IPS-18c (cell line): ENCODE data around the gene ZNF177.
"Not testable (repeated sequence)": the region's sequence is repeated elsewhere in the genome, so short reads cannot be mapped to it uniquely, and the experiment has no call there.

ENCODE experiments used
- H3K4me3 ChIP-seq: 2 replicates; pipeline ENCODE4 v1.7.0; 2013; ENCODE audit warnings: low read depth, mild to moderate bottlenecking, low read length, moderate library complexity; ENCODE audit not compliant: insufficient read depth
- H3K9me3 ChIP-seq: one replicate; pipeline ENCODE4 v1.6.1; 2013; ENCODE audit warnings: mild to moderate bottlenecking, low read length, moderate library complexity; ENCODE audit not compliant: control insufficient read depth, insufficient read depth

The ZNF177 gene

GRCh38 chr19:9362905-9363304 lies at the start of gene ZNF177:
TSS of gene ZNF177 (plus strand) at chr19:9363013. CDS start at chr19:9378312, 15,299 bp downstream.
- no peak within 1 kb of the TSS for H3K4me3 ChIP-seq
- peaks cover 15% of the 10 kb centered on the region for H3K9me3 ChIP-seq

GRCh38 chr19:9313756-9314155 lies 49.1 kb upstream of the ZNF177 start:
- Histone ChIP-seq H3K4me3 (no peak overlapping the region), H3K9me3 (peaks cover 12% of the 10 kb centered on the region)

GRCh38 chr19:9321338-9321737 lies 41.5 kb upstream of the ZNF177 start:
- H3K9me3 ChIP-seq, result peaks cover 13% of the 10 kb centered on the region
- no peak overlapping the region for H3K4me3 ChIP-seq

GRCh38 chr19:9321756-9322155 lies 41.1 kb upstream of the ZNF177 start:
- H3K9me3 ChIP-seq, result peaks cover 13% of the 10 kb centered on the region
- not testable (repeated sequence) for H3K4me3 ChIP-seq

GRCh38 chr19:9322201-9322600 lies 40.6 kb upstream of the ZNF177 start:
- not testable (repeated sequence) for H3K4me3 ChIP-seq
- H3K9me3 ChIP-seq, result peaks cover 13% of the 10 kb centered on the region

- no peak overlapping the region for H3K4me3 ChIP-seq
- H3K9me3 ChIP-seq, result peaks cover 15% of the 10 kb centered on the region
Observed at GRCh38 chr19:9323557-9323918, 39.3 kb upstream of the ZNF177 start.

- Histone ChIP-seq H3K4me3 (no peak within 1 kb of the TSS), H3K9me3 (peaks cover 16% of the 10 kb centered on the region)
Observed at GRCh38 chr19:9323919-9324583, 38.8 kb upstream of the ZNF177 start, which contains the start of gene ZNF559. TSS of gene ZNF559 (plus strand) at chr19:9324179. CDS start at chr19:9338550, 14,371 bp downstream.

GRCh38 chr19:9324584-9324962 lies 38.2 kb upstream of the ZNF177 start:
- peaks cover 16% of the 10 kb centered on the region for H3K9me3 ChIP-seq

GRCh38 chr19:9329999-9330398 lies 32.8 kb upstream of the ZNF177 start:
- no peak overlapping the region for H3K4me3 ChIP-seq
- H3K9me3 ChIP-seq, result peaks cover 10% of the 10 kb centered on the region

More at GRCh38 chr19:9324584-9324962, 38.2 kb upstream of the ZNF177 start:
- no peak overlapping the region for H3K4me3 ChIP-seq

GRCh38 chr19:9342610-9343304 lies 20.1 kb upstream of the ZNF177 start:
- no peak overlapping the region; the same call in 1 of the 2 replicates for H3K4me3 ChIP-seq
- H3K9me3 ChIP-seq, result peaks cover 17% of the 10 kb centered on the region

- H3K9me3 ChIP-seq, result peaks cover 6% of the 10 kb centered on the region
- H3K4me3 ChIP-seq, result no peak overlapping the region
Observed at GRCh38 chr19:9345005-9345404, 17.8 kb upstream of the ZNF177 start.

- peaks cover 12% of the 10 kb centered on the region for H3K9me3 ChIP-seq
- no peak overlapping the region for H3K4me3 ChIP-seq
Observed at GRCh38 chr19:9348253-9348652, 14.6 kb upstream of the ZNF177 start.

GRCh38 chr19:9348671-9349070 lies 14.1 kb upstream of the ZNF177 start:
- H3K4me3 ChIP-seq, result no peak overlapping the region
- H3K9me3 ChIP-seq, result peaks cover 12% of the 10 kb centered on the region

GRCh38 chr19:9352505-9352904 lies 10.3 kb upstream of the ZNF177 start:
- Histone ChIP-seq H3K9me3 (peaks cover 23% of the 10 kb centered on the region), H3K4me3 (no peak overlapping the region)

GRCh38 chr19:9353011-9353410 lies 9.8 kb upstream of the ZNF177 start:
- Histone ChIP-seq H3K4me3 (no peak overlapping the region), H3K9me3 (peaks cover 25% of the 10 kb centered on the region)

GRCh38 chr19:9354651-9355050 lies 8.2 kb upstream of the ZNF177 start:
- Histone ChIP-seq H3K9me3 (peaks cover 30% of the 10 kb centered on the region), H3K4me3 (no peak overlapping the region)

- Histone ChIP-seq H3K9me3 (peaks cover 7% of the 10 kb centered on the region), H3K4me3 (no peak overlapping the region)
Observed at GRCh38 chr19:9370738-9371619, 8.2 kb downstream of the ZNF177 start.
